Hepatic stellate cell (primary cell): Measurements from ENCODE around the gene SLC9A9.
A peak's percentile ranks its signal among the peaks of the same experiment; 100 is the strongest.

Experiments
- DNase-seq: peaks from one replicate; pipeline ENCODE4 v3.0.0; 2011; ENCODE audit warnings: low spot score

Gene SLC9A9

GRCh38 chr3:143245692-143246091 lies 602.6 kb downstream of the SLC9A9 start:
- no peak for DNase-seq

- DNase-seq: no peak
These were observed 603.7 kb downstream of the SLC9A9 start for GRCh38 chr3:143244516-143245063.

- no peak for DNase-seq
These were observed 604.6 kb downstream of the SLC9A9 start for GRCh38 chr3:143243686-143244085.

GRCh38 chr3:143242691-143243090 lies 605.6 kb downstream of the SLC9A9 start:
- no peak for DNase-seq

- no peak for DNase-seq
These were observed 606.2 kb downstream of the SLC9A9 start for GRCh38 chr3:143242101-143242500.

GRCh38 chr3:143241481-143241951 lies 606.8 kb downstream of the SLC9A9 start:
- no peak for DNase-seq

GRCh38 chr3:143240886-143241285 lies 607.4 kb downstream of the SLC9A9 start:
- no peak for DNase-seq

GRCh38 chr3:143239031-143239430 lies 609.2 kb downstream of the SLC9A9 start:
- DNase-seq: peak; percentile 41

GRCh38 chr3:143237077-143237627 lies 611.1 kb downstream of the SLC9A9 start:
- no peak for DNase-seq

GRCh38 chr3:143236226-143236964 lies 611.9 kb downstream of the SLC9A9 start:
- DNase-seq: no peak

GRCh38 chr3:143235614-143236204 lies 612.6 kb downstream of the SLC9A9 start:
- no peak for DNase-seq

GRCh38 chr3:143234526-143234925 lies 613.7 kb downstream of the SLC9A9 start:
- DNase-seq: no peak

- DNase-seq: no peak
These were observed 615.3 kb downstream of the SLC9A9 start for GRCh38 chr3:143232981-143233380.

GRCh38 chr3:143228405-143228804 lies 619.9 kb downstream of the SLC9A9 start:
- DNase-seq: no peak

- no peak for DNase-seq
These were observed 621.5 kb downstream of the SLC9A9 start for GRCh38 chr3:143226678-143227291.

- DNase-seq: no peak
These were observed 623.6 kb downstream of the SLC9A9 start for GRCh38 chr3:143224716-143225115.

GRCh38 chr3:143222981-143223380 lies 625.3 kb downstream of the SLC9A9 start:
- no peak for DNase-seq

- DNase-seq: no peak
These were observed 625.8 kb downstream of the SLC9A9 start for GRCh38 chr3:143222505-143222904.

GRCh38 chr3:143221446-143221845 lies 626.8 kb downstream of the SLC9A9 start:
- no peak for DNase-seq

GRCh38 chr3:143220741-143221140 lies 627.5 kb downstream of the SLC9A9 start:
- DNase-seq: no peak

- DNase-seq: no peak
These were observed 630.0 kb downstream of the SLC9A9 start for GRCh38 chr3:143218166-143218835.

- DNase-seq: no peak
These were observed 631.0 kb downstream of the SLC9A9 start for GRCh38 chr3:143217283-143217682.
